SK-N-SH (cell line): Measurements from ENCODE around the gene BCAM.

Experiments used
- CHD2 ChIP-seq: fragments of 150-350 bp; IDR thresholded peaks from 2 replicates; pipeline ENCODE4 v1.6.1; 2018; ENCODE audit warnings: low read length; ENCODE audit not compliant: partially characterized antibody
- CTCF ChIP-seq: fragments of 200-600 bp; sonication (generic); IDR thresholded peaks from 2 replicates; pipeline ENCODE4 v1.6.1; 2017; ENCODE audit warnings: antibody characterized with exemption, mild to moderate bottlenecking, moderate library complexity
- EP300 ChIP-seq, 2 experiments: IDR thresholded peaks; 2 replicates each; pipeline versions ENCODE4 v1.4.0 to v1.6.1; 2012; ENCODE audit warnings: borderline replicate concordance in 1 of 2, low read depth in 1 of 2, low read length in 1 of 2
- EZH2phosphoT487 ChIP-seq: fragments of 200-600 bp; sonication (generic); IDR thresholded peaks from 2 replicates; pipeline ENCODE4 v1.6.1; 2017; ENCODE audit warnings: low read depth, mixed run types, mild to moderate bottlenecking, antibody characterized with exemption, moderate library complexity, borderline replicate concordance
- GATA2 ChIP-seq: sonication (generic); formaldehyde crosslinking; IDR thresholded peaks from 2 replicates; pipeline ENCODE4 v1.5.0; 2020; ENCODE audit warnings: mild to moderate bottlenecking, missing genetic modification reagents
- MAX ChIP-seq: IDR thresholded peaks from 2 replicates; pipeline ENCODE4 v1.4.0; 2012; ENCODE audit warnings: low read depth
- MXI1 ChIP-seq: IDR thresholded peaks from 2 replicates; pipeline ENCODE4 v1.6.1; 2012; ENCODE audit warnings: mild to moderate bottlenecking, low read depth, low read length, improper control_type of control experiment
- POLR2AphosphoS5 ChIP-seq: IDR thresholded peaks from 2 replicates; pipeline ENCODE4 v1.6.1; 2012; ENCODE audit warnings: low read depth, low read length
- RAD21 ChIP-seq: IDR thresholded peaks from 2 replicates; pipeline ENCODE4 v1.6.1; 2012; ENCODE audit warnings: mild to moderate bottlenecking, low read length
- RFX5 ChIP-seq: IDR thresholded peaks from 2 replicates; pipeline ENCODE4 v1.6.1; 2012; ENCODE audit warnings: mild to moderate bottlenecking, improper control_type of control experiment, low read length
- SIN3A ChIP-seq: IDR thresholded peaks from 2 replicates; pipeline ENCODE4 v1.6.1; 2012; ENCODE audit warnings: low read depth, mild to moderate bottlenecking, low read length, moderate library complexity, borderline replicate concordance
- USF2 ChIP-seq: fragments of 150-350 bp; IDR thresholded peaks from 2 replicates; pipeline ENCODE4 v1.6.1; 2017; ENCODE audit warnings: antibody characterized with exemption, low read length, low read depth, borderline replicate concordance
- YY1 ChIP-seq: IDR thresholded peaks from 2 replicates; pipeline ENCODE4 v1.4.0; 2012; ENCODE audit warnings: low read depth, mild to moderate bottlenecking

GRCh38 chr19:44824761-44825160 is 15.9 kb downstream of the BCAM start:
- no peak for TF ChIP-seq RAD21
- TF ChIP-seq CTCF: no peak
- no peak for TF ChIP-seq YY1
- no peak for TF ChIP-seq RFX5
- TF ChIP-seq EP300 (IDR thresholded peaks at IDR 0.05; ENCODE audit: borderline replicate concordance in 1 of 2, low read depth in 1 of 2, low read length in 1 of 2): no peak
- no peak for TF ChIP-seq GATA2 (CRISPR knock-in tag)
- no peak for TF ChIP-seq EZH2phosphoT487
- TF ChIP-seq USF2: no peak
- TF ChIP-seq CHD2: no peak
- TF ChIP-seq POLR2AphosphoS5: no peak
- no peak for TF ChIP-seq MXI1
- TF ChIP-seq SIN3A: no peak
- TF ChIP-seq MAX: no peak
